Epithelial cell of prostate (primary cell): ENCODE results near the gene PLCZ1.
"Not testable (repeated sequence)": the region's sequence is repeated elsewhere in the genome, so short reads cannot be mapped to it uniquely, and the experiment has no call there.

Experiments
- DNase-seq: peaks from one replicate; pipeline ENCODE4 v3.0.0-alpha.2; 2011; ENCODE audit warnings: low read depth, low spot score
- H3K27ac ChIP-seq: fragments of 450-650 bp; 2 replicates; pipeline ENCODE4 v1.5.1; 2017; ENCODE audit warnings: mild to moderate bottlenecking

Gene PLCZ1, protein sequence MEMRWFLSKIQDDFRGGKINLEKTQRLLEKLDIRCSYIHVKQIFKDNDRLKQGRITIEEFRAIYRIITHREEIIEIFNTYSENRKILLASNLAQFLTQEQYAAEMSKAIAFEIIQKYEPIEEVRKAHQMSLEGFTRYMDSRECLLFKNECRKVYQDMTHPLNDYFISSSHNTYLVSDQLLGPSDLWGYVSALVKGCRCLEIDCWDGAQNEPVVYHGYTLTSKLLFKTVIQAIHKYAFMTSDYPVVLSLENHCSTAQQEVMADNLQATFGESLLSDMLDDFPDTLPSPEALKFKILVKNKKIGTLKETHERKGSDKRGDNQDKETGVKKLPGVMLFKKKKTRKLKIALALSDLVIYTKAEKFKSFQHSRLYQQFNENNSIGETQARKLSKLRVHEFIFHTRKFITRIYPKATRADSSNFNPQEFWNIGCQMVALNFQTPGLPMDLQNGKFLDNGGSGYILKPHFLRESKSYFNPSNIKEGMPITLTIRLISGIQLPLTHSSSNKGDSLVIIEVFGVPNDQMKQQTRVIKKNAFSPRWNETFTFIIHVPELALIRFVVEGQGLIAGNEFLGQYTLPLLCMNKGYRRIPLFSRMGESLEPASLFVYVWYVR

DNA sequence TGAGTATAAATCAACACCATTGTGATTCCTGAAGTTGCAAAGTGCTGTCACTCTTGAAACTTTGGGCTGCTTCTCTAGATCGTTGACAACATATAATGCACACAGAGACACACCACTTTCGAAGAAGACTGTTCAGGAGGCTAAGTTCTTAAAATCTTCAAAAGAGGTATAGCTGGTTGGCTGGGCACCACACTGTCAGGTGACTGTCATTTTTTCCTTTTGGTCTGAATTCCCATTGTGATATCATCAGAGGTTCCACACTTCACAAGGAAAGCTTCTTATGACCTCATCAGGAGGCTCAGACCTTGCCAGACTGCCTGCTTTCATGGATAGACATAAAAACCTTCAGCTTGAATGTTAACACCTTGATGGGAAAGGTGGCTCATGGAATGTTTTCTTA is at the start of gene PLCZ1, which contains the start of gene CAPZA3:
Gene PLCZ1 (minus strand): TSS at position 194 of the 400 bp plus-strand sequence. CDS start 641 bp downstream, outside the sequence.
Gene CAPZA3 (plus strand): TSS at position 301 of the 400 bp plus-strand sequence. CDS start 150 bp downstream, outside the sequence.
- DNase-seq: no peak
- no peak within 1 kb of the TSS for H3K27ac ChIP-seq

DNA sequence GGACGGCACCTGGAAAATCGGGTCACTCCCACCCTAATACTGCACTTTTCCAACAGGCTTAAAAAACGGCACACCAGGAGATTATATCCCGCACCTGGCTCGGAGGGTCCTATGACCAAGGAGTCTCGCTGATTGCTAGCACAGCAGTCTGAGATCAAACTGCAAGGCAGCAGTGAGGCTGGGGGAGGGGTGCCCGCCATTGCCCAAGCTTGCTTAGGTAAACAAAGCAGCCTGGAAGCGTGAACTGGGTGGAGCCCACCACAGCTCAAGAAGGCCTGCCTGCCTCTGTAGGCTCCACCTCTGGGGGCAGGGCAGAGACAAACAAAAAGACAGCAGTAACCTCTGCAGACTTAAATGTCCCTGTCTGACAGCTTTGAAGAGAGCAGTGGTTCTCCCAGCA is 47.7 kb upstream of the PLCZ1 start:
- H3K27ac ChIP-seq, DNase-seq: not testable (repeated sequence)

DNA sequence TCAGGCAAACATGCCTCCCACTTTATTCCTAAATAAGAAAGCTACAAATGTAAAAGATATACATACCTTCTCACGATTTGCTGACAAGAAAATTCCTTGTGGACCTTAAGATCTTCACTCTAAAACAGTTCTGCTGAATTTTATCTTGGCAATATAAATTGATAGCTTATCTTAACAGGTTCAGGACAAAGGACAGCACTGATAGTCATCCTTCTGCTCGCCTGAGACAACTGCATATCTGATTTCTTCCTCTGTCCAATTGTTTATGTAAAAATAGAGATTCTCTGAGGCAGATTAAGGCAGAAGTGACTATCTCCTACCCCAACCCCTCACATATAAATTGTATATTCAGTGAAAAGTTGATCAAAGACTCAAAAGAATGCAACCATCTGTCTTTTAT is 45.0 kb upstream of the PLCZ1 start:
- no peak for DNase-seq

DNA sequence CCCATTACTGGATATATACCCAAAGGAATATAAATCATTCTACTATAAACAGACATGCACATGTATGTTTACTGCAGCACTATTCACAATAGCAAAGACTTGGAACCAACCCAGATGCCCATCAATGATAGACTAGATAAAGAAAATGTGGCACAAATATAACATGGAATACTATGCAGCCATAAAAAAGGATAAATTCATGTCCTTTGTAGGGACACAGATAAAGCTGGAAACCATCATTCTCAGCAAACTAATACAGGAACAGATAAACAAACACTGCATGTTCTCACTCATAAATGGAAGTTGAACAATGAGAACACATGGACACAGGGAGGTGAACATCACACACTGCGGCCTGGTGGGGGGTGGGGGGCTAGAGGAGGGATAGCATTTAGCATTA is 28.7 kb upstream of the PLCZ1 start:
- not testable (repeated sequence) for DNase-seq, H3K27ac ChIP-seq

More for the DNA sequence above, 45.0 kb upstream of the PLCZ1 start:
- no peak overlapping the region for H3K27ac ChIP-seq

DNA sequence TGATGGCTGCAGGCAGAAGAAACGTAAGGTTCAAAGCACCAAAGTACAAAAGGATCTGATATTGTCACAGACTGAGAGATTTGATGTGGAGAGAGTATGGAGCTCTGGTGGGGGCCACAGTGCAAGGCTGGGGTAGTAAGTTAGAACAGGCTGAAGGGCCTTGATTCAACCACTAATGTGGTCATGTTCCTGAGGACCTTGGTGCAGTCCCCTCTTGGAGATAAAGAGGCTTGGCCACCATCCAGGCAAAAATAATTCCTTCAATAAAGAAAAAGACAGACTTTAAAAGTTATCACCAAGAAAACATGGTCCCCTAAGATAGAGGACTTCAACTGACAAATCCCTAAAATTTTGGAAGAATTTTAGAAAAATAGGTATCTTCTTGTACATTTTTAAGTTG is 17.5 kb upstream of the PLCZ1 start:
- H3K27ac ChIP-seq: no peak overlapping the region
- DNase-seq: no peak

- no peak for DNase-seq
- no peak overlapping the region for H3K27ac ChIP-seq
Measured at GRCh38 chr12:18754124-18754707, 16.4 kb upstream of the PLCZ1 start.

DNA sequence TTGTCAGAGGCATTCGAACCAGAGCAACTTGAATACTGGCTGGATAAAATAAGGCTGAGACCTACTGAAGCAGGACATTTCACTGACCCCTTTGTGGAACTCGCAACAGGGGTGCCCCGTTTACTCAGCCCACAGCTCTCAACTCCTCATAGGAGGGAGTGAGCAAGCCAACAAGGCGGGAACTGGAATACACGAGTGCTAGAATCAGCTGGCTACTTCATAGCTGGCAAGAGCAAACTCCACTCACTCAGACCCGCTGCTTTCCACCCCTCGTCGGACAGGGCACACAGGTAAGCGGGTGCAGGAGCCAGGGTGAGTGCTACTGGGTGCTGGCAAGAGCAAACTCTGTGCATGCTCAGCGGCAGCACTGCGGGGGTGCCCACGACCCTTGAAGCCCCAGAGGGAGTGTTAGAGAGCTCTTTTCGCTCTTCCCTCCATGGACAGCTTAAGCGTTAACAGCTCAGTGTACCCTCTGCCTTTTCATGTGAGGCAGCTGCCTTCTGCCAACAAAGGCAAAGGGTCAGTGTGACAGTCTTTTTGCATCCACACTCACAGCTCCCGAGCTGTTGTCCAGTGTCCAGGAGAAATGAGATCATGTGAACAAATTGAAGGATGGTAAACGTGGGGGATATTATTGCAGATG is 15.8 kb upstream of the PLCZ1 start:
- DNase-seq: no peak
- H3K27ac ChIP-seq: no peak overlapping the region

DNA sequence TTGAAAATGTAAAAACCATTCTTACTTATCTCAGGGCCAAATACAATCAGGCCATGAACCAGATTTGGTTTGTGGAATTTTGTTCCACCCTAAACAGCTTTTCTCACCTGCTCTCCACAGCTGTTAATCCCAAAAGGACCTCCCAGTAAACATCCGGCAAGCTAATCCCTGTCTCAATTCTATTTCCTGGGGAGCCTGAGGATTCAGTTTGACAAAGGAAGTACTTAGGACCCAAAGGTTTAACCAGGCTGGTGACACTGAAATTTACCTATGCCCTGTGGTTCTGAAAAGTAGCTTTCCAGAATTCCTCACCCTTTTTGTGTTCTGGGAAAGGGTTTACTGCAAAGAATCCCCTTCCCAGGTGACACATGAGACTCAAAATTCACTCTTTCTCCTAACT is 15.1 kb upstream of the PLCZ1 start:
- H3K27ac ChIP-seq: no peak overlapping the region
- DNase-seq: no peak

DNA sequence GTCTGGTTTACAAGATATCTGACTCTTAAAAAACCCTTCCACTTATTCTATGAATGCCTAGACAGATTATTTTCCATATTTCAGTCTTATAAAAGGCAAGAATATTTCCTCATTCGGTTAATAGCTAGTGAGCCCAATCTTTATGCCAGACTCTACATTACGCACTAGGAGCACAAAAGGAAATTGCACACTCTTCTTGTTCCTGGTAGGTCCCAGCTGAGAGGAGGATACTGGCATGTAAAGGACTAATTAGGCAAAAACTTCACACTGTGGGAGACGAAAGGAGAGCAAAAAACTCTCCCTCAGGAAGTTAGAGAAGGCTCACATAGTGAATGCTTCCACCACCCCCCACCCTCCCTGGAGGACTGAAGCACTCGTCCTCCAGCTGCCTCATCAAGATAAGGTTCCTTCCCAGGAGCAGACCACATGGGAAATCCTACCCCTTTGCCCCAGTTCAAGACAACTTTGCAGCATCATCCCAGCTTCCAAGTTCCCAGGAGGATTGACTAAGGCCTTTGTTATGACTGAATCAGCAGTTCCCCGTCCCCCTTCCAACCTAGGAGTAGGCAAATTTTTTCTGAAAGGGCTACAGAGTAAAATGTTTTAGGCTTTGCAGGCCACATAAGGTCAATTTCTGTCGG is 14.6 kb upstream of the PLCZ1 start:
- H3K27ac ChIP-seq: no peak overlapping the region

DNA sequence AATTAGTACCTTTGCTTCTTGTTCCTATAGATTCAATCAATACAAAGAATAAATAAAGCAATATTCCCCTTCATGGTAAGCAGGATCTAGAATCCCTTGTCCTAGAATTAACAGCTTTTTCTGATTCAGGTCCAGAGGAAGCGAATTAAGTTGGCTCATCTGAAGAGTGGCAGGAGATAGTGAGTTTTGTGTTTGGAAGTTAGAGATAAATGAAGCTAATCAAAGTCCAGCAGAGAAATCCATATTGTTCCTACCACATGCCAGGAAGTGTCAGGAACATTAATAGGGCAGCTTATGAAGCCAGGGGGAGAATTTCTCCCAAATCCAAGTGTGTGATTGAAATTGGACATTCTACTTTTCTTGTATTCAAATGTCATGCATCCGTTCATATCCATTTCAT is 14.1 kb upstream of the PLCZ1 start:
- no peak for DNase-seq
- H3K27ac ChIP-seq: no peak overlapping the region

More for the DNA sequence above, 14.6 kb upstream of the PLCZ1 start:
- DNase-seq: no peak

DNA sequence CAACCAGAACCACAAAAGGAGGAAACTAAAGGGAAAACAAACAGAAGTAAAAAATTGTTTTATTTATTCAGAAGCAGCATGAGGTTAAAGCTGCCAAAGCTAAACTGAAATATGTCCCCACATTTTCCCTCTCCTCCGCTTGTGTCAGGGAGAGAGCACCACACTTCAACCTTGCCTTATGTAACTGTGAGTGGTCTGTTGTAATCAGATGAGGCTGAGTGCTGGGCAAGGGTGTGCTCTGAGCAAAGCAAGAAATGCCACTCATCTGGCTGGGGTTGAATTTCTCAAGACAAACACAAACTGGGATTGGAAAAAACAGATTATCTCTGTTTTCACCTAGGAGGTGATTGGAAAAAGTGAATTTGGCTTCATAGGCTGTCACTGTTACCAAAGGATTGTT is 12.3 kb upstream of the PLCZ1 start:
- DNase-seq: no peak

DNA sequence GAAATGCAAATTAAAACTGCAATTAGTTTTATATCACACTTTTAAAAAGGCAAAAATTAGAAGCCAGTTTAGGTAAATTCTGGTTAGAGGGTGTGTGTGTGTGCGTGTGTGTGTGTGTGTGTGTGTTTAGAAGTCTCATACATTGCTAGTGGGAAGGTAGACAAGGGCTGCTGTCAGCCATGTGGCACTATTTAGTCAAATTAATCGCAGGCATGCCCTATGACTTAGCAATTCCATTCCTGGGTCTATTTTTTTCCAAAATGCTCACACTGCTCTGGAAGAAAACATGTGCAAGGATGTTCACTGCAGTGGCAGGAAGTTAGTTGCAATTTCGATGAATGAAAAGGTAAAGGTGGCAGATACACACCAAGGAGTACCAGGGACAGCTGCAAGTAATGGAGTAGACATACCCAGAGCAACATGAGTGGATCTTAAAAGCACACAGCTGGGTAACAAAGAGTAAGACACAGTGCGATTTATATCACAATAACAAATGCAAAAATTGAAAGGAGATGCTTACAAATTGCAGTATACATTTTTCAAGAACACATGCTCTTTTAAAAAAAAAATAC is 11.7 kb upstream of the PLCZ1 start:
- H3K27ac ChIP-seq: no peak overlapping the region
- DNase-seq: no peak

More for the DNA sequence above, 12.3 kb upstream of the PLCZ1 start:
- H3K27ac ChIP-seq: no peak overlapping the region

GRCh38 chr12:18747895-18748294 is 10.1 kb upstream of the PLCZ1 start:
- DNase-seq: no peak
- no peak overlapping the region for H3K27ac ChIP-seq

DNA sequence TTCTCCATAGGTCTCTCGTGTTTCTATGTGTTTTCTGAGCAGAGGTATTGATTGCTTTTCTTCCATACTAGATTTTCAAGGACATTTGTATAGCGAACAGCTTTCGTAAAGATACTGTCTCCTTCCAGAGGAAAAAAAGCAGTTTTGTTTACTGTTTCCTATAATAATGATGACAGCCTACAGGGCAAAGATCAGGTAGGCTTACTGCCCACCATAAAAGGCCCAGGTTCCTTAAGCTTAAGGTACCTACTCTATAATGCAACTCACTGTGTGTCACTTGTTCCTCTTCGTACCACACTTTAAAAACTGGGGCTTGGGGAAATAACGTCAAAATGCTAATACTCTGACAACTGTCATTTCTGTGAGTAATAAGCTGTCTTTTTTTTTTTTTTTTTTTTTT is 6.7 kb downstream of the PLCZ1 start:
- H3K27ac ChIP-seq: no peak overlapping the region
- no peak for DNase-seq

DNA sequence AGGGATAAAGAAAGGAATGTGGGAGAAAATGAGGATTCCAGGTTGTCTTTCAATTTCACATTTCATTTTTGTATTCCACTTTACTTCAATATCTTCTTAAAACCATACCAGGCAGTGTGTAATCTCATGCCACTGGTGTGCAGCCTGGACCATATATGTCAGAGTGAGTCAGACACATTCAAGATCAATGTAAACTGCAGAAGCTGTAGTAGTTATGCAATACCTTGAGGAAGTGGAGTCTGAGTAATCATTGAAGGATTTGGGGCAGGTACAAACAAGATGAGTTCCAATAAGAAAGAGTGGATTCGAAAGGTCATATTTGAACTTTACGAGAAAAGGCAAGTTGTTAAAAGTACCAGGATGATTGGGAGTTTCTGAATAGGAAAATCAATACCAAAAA is 14.1 kb downstream of the PLCZ1 start:
- peak; percentile 94 for DNase-seq

GRCh38 chr12:18721452-18721851 is 16.4 kb downstream of the PLCZ1 start:
- peak overlapping the region; percentile 83 for H3K27ac ChIP-seq
- DNase-seq: no peak

More for the DNA sequence above, 14.1 kb downstream of the PLCZ1 start:
- H3K27ac ChIP-seq: peak overlapping the region; percentile 89

DNA sequence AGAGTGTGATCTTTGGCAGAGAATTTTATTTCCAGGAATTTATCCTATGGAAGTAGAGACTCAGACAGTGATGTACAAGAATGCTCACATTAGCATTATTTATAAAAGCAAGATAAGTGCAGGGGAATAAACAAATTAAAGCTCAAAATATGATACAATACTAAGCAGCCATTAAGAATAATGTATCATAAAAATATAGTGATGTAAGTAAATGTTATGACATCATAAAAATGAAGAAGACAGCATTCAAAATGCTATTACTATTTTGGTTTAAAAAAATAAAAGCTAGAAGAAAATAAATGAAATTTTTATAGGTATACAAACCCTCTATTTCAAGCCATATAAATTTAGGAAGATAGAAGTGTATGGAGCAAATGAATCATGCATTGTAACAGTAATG is 17.1 kb downstream of the PLCZ1 start:
- no peak for DNase-seq
- peak overlapping the region; percentile 83 for H3K27ac ChIP-seq

DNA sequence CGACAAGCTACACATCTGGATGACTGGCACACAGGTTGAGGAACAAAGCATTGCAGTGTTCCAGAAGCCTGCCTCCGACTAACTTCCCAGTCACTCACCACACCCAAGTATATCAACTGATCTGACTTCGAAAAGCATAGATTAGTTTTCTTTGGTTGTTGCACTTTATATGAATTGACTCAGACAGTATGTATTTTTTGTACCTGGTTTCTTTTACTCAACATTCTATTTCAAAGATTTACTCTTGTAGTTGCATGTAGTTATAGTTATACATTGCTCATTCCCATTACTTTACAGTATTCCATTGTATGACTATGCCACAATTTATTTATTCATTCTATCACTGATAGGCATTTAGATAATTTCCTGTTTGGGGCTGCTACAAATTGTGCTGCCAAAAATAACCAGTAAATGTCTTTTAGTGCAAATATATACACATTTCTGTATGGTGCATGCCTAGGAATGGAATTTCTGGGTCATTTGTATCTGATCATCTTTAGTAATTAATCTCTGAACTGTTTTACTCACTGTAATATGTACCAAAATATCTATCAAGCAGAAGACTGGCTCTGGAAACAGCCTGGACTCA is 17.8 kb downstream of the PLCZ1 start:
- DNase-seq: peak; percentile 73
- peak overlapping the region; percentile 83 for H3K27ac ChIP-seq

GRCh38 chr12:18718462-18718861 is 19.4 kb downstream of the PLCZ1 start:
- peak; percentile 27 for DNase-seq
- peak overlapping the region; percentile 83 for H3K27ac ChIP-seq
